Testis (tissue), 2 donors: ENCODE measurements around the gene CILP2.

Experiments used
- POLR2A ChIP-seq: fragments of 450-650 bp; IDR thresholded peaks from one replicate; pipeline ENCODE4 v1.6.1; 2017; ENCODE audit warnings: antibody characterized with exemption, mild to moderate bottlenecking, moderate library complexity
- TF ChIP-seq, protein P1 (sequence below), 3 experiments: fragments of 450-650 bp in 2 of 3; fragments of 200-600 bp in 1 of 3; sonication (generic) in 1 of 3; IDR thresholded peaks; one replicate each; pipeline ENCODE4 v1.5.1; 2016 to 2019; ENCODE audit warnings: antibody characterized with exemption in 3 of 3, mild to moderate bottlenecking in 2 of 3, moderate library complexity in 1 of 3

DNA sequence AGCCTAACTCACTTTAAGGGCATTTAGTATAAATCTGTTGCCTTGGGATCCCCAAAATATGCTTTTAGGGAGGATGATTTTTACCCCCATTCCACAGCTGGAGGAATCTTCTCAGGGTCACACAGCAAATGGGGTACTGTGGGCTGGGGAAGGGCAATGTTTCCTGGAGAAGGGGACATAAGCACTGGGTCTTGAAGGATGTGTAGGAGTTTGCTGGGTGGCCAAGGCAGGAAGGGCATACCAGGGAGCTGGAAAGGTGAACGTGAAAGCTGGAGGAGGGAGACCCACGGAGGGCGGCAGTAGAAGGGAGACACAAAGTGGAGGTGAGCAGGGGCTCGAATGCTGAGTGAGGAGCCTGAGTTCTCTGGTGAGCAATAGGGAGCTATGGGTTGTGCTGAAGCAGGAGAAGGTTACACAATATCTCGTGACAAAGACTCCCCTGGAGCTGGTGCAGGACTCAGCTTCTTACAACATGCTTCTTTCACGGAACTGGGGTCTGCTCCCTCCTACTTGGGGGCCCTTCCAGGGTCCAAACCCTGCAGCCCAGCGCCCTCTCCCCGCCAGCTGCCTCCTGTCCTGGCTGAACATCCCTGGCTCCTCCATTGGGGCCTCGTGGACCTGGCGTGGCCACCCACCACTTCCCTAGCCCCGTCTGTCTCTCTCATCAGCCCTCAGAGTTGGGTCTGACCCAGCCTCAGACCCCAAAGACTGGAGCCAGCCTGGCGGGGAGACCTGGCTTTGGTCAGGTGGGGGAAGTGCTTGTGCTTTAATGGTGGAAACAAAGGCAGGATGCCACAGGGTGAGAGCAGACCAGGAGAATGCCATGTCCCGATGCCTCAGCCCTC is 11.1 kb downstream of the CILP2 start:
- TF ChIP-seq, protein P1, sequence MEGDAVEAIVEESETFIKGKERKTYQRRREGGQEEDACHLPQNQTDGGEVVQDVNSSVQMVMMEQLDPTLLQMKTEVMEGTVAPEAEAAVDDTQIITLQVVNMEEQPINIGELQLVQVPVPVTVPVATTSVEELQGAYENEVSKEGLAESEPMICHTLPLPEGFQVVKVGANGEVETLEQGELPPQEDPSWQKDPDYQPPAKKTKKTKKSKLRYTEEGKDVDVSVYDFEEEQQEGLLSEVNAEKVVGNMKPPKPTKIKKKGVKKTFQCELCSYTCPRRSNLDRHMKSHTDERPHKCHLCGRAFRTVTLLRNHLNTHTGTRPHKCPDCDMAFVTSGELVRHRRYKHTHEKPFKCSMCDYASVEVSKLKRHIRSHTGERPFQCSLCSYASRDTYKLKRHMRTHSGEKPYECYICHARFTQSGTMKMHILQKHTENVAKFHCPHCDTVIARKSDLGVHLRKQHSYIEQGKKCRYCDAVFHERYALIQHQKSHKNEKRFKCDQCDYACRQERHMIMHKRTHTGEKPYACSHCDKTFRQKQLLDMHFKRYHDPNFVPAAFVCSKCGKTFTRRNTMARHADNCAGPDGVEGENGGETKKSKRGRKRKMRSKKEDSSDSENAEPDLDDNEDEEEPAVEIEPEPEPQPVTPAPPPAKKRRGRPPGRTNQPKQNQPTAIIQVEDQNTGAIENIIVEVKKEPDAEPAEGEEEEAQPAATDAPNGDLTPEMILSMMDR (IDR thresholded peaks at IDR 0.05), result no peak
- no peak for TF ChIP-seq POLR2A
